ENCODE data around the gene ANXA11. TPM values are rescaled to one million over a fixed set of nuclear protein-coding genes. Genes with fewer than 3 reads are reported as not detected.
A peak's percentile ranks its signal among the peaks of the same experiment; 100 is the strongest.

The ANXA11 gene
- total and polyA plus RNA-seq, 2 of the 4 experiments (the other 2 are of a cell fraction) = 39.4 to 109 TPM

- no peak for TF ChIP-seq BHLHE40 (IDR thresholded peaks at IDR 0.05; ENCODE audit: low read depth, low read length)
- TF ChIP-seq MAFK (IDR thresholded peaks at IDR 0.05; ENCODE audit: low read depth, low read length) = no peak
- TF ChIP-seq ELK1 (IDR thresholded peaks at IDR 0.05; ENCODE audit: borderline replicate concordance, low read depth, low read length) = no peak
- TF ChIP-seq RCOR1 (IDR thresholded peaks at IDR 0.05; ENCODE audit: insufficient replicate concordance, low read length) = no peak
- no peak for TF ChIP-seq POLR2A (IDR thresholded peaks at IDR 0.05; ENCODE audit: low read depth, low read length)
- no peak for TF ChIP-seq SMC3 (IDR thresholded peaks at IDR 0.05; ENCODE audit: low read depth, low read length)
- TF ChIP-seq CEBPB (IDR thresholded peaks at IDR 0.05; ENCODE audit: low read depth, low read length) = no peak
- TF ChIP-seq MXI1 (IDR thresholded peaks at IDR 0.05; ENCODE audit: borderline replicate concordance, low read depth, low read length) = no peak
- no peak for TF ChIP-seq RAD21 (IDR thresholded peaks at IDR 0.05; ENCODE audit: low read length)
- dilution Hi-C loops (cut with HindIII; ENCODE audit: low sequenced_read_pairs, unreplicated experiment) = no loop called here
- no peak overlapping the region for H3K56ac ChIP-seq (ENCODE audit: extremely low read depth, insufficient read depth, low read length)
- H4K20me1 ChIP-seq (ENCODE audit: insufficient read depth, low read length) = no peaks in the 10 kb centered on the region
- ATAC-seq (ENCODE audit: low read depth) (no peak), DNase-seq (no peak)
- WGBS, 2 experiments (ENCODE audit: extremely low coverage in 2 of 2, insufficient read length in 1 of 2) = no CpG with 5 or more reads among the region's 5 CpGs
- peaks cover 23% of the 10 kb centered on the region for H3K36me3 ChIP-seq (ENCODE audit: control insufficient read depth, insufficient read depth, low read length)
- H3K27me3 ChIP-seq (ENCODE audit: control insufficient read depth, insufficient read depth, low read length) = no peaks in the 10 kb centered on the region
- H4K5ac ChIP-seq (ENCODE audit: low read depth, low read length) = no peak overlapping the region
- H2BK15ac ChIP-seq (ENCODE audit: low read depth, low read length) = no peak overlapping the region
- BruUV-seq (replicated peaks) = no TSS peak
- intact Hi-C loops (cut with micrococcal nuclease) = loop anchor here (5.0 kb wide), 1 partner anchor 91 kb away; no protein-coding TSS in a partner anchor
- H3K4me3 ChIP-seq (ENCODE audit: insufficient read depth, low read depth, low read length) = no peak overlapping the region
- H2BK120ac ChIP-seq (ENCODE audit: low read depth, low read length) = no peak overlapping the region
- no peak overlapping the region for H2AK5ac ChIP-seq (ENCODE audit: low read depth, low read length)
- no peak overlapping the region for H3K4ac ChIP-seq (ENCODE audit: low read depth, low read length)
- no peak overlapping the region for H3K23ac ChIP-seq (ENCODE audit: low read depth, low read length)
- in situ Hi-C loops (cut with MboI; ENCODE audit: low sequenced_read_pairs) = no loop called here
- no peak overlapping the region for H4K8ac ChIP-seq (ENCODE audit: low read depth in 2 of 2, low read length in 2 of 2)
- H3K9me1 ChIP-seq (ENCODE audit: insufficient read depth, low read length) = peaks cover 14% of the 10 kb centered on the region
- H3K18ac ChIP-seq (ENCODE audit: low read depth, low read length) = no peak overlapping the region
- H3K4me1 ChIP-seq (ENCODE audit: control insufficient read depth, insufficient read depth, low read length) = no peaks in the 10 kb centered on the region; the same call in 1 of the 2 replicates
- no peaks in the 10 kb centered on the region for H3K9me3 ChIP-seq (ENCODE audit: control insufficient read depth, insufficient read depth, low read length)
- H2BK5ac ChIP-seq (ENCODE audit: low read depth, low read length, poor library complexity, severe bottlenecking) = no peak overlapping the region
- no peak overlapping the region for H4K91ac ChIP-seq (ENCODE audit: insufficient read depth, low read depth, low read length)
- H2AFZ ChIP-seq (replicated peaks; ENCODE audit: low read length, poor library complexity) = no peak overlapping the region
- CTCF ChIA-PET = interaction anchor here (0.5 kb wide), 1 partner anchor 61 kb away, joined by 4 read pairs; no protein-coding TSS in a partner anchor
- H3K27ac ChIP-seq (ENCODE audit: insufficient read depth, low read length) = no peak overlapping the region
- H3K79me1 ChIP-seq (ENCODE audit: low read depth in 1 of 2, low read length in 2 of 2) = peaks cover 13 to 27% of the 10 kb centered on the region in 2 experiments
- H2BK20ac ChIP-seq (ENCODE audit: low read depth, low read length) = no peak overlapping the region
- H3K9ac ChIP-seq (ENCODE audit: low read depth, low read length) = no peak overlapping the region
- no peak overlapping the region for H3K14ac ChIP-seq (replicated peaks; ENCODE audit: low read depth, low read length)
- no peak overlapping the region for H3K4me2 ChIP-seq (ENCODE audit: low read depth, low read length)
- peak overlapping the region; percentile 35 for H2AK9ac ChIP-seq (replicated peaks; ENCODE audit: low read depth, low read length, poor library complexity)
- POLR2A ChIA-PET (ENCODE audit: unreplicated experiment) = no interaction called here
These were observed 57.1 kb downstream of the ANXA11 start for GRCh38 chr10:80148166-80148805.
